Thoracic aorta (tissue), 2 donors: ENCODE measurements around the gene ATRNL1. TPM values are rescaled to one million over a fixed set of nuclear protein-coding genes. Genes with fewer than 3 reads are reported as not detected.

Experiments
- ATAC-seq: fragments of 150-250 bp; one replicate; pipeline ENCODE4 v1.8.0; 2017; ENCODE audit warnings: low read depth; ENCODE audit not compliant: insufficient number of reproducible peaks, low FRiP score
- DNase-seq: peaks from one replicate; pipeline ENCODE4 v3.0.0-alpha.2; 2020; ENCODE audit warnings: low spot score
- H3K27ac ChIP-seq, 2 donors: fragments of 200-600 bp; sonication (generic); 1 replicate in 1 of 2; 2 replicates in 1 of 2; pipeline ENCODE4 v1.5.1; 2016; ENCODE audit warnings: mild to moderate bottlenecking in 2 of 2, moderate library complexity in 2 of 2
- H3K27me3 ChIP-seq: fragments of 200-600 bp; sonication (generic); replicated peaks from 2 replicates; pipeline ENCODE4 v1.6.0; 2016; ENCODE audit warnings: mild to moderate bottlenecking; ENCODE audit not compliant: insufficient read depth
- H3K36me3 ChIP-seq: fragments of 200-600 bp; sonication (generic); one replicate; pipeline ENCODE4 v1.5.1; 2016
- H3K4me1 ChIP-seq, 2 donors: fragments of 200-600 bp; sonication (generic); 1 replicate in 1 of 2; 2 replicates in 1 of 2; pipeline versions ENCODE4 v1.5.1 to v1.6.0; 2016; ENCODE audit warnings: low read depth in 2 of 2, mild to moderate bottlenecking in 1 of 2; ENCODE audit not compliant: control insufficient read depth in 1 of 2
- H3K4me3 ChIP-seq: fragments of 200-600 bp; sonication (generic); 2 replicates; pipeline ENCODE4 v1.5.1; 2016; ENCODE audit warnings: mild to moderate bottlenecking
- H3K9me3 ChIP-seq: fragments of 200-600 bp; sonication (generic); 2 replicates; pipeline ENCODE4 v1.5.1; 2016
- CTCF ChIP-seq: fragments of 200-600 bp; sonication (generic); IDR thresholded peaks from one replicate; pipeline ENCODE4 v1.5.1; 2019; ENCODE audit warnings: antibody characterized with exemption
- total RNA-seq, 2 donors: library from RNA; depleted of rRNA; stranded (reverse); fragments of >200 nt; gene quantifications; one replicate each; pipeline versions ENCODE4 v1.1.0 to v1.2.3, GENCODE V29; 2016

Gene ATRNL1
- total RNA-seq, 2 donors from 2014 or later = 24.6 to 57.4 TPM

DNA sequence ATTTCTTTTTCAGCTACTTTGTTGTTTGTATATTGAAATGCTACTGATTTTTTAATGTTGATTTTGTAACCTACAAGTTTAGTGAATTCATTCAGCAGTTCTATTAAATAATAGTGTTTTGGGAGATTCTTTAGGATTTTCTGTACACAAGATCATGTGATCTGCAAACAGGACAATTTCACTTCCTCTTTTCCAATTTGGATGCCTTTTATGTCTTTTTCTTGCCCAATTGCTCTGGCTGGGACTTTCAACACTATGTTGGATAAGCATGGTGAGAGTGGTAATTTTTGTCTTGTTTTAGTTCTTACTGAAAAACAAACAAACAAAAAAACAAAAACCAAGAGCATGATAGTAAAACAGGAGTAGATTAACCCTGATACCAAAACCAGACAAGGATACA lies 316.2 kb downstream of the ATRNL1 start:
- no peaks in the 10 kb centered on the region for H3K9me3 ChIP-seq
- ATAC-seq = no peak

DNA sequence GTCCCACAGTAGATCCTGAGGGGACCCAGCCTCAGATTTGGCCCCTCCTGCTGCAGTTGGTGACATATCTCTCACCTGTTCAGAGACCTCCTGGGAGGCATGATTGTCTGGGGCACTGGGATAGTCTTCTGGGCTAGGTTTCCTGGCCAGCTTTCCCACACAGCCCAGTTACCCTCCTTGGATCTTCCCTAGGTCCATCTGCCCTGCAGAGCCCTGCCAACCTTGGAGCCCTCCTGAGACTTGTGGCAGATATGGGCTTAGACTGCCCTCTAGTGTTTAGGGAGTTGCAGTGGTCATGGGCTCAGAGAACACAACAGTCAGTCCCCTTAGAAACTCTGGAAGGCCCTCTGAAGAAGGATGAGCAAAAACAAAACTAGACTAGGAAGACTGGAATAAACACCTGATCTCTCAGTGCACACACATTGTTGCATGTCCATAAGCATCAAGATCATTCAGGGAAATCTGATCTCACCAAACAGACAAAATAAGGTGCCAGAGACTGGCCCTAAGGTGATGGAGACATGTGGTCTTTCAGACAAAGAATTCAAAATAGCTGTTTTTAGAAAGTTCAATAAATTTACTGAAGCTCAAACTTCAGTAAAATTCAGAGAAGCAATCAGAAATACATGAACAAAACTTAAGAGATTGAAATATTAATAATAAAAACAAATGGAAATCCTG lies 324.6 kb downstream of the ATRNL1 start:
- DNase-seq = no peak
- Histone ChIP-seq H3K27ac (no peak overlapping the region), H3K36me3 (no peaks in the 10 kb centered on the region), H3K4me3 (no peak overlapping the region), H3K27me3 (no peaks in the 10 kb centered on the region), H3K9me3 (no peaks in the 10 kb centered on the region), H3K4me1 (no peaks in the 10 kb centered on the region)
- no peak for TF ChIP-seq CTCF
- no peak for ATAC-seq

More for the DNA sequence above, 316.2 kb downstream of the ATRNL1 start:
- TF ChIP-seq CTCF = no peak
- no peaks in the 10 kb centered on the region for H3K36me3 ChIP-seq
- H3K27ac ChIP-seq = no peak overlapping the region
- H3K4me3 ChIP-seq = no peak overlapping the region
- no peaks in the 10 kb centered on the region for H3K4me1 ChIP-seq
- no peaks in the 10 kb centered on the region for H3K27me3 ChIP-seq
- no peak for DNase-seq

DNA sequence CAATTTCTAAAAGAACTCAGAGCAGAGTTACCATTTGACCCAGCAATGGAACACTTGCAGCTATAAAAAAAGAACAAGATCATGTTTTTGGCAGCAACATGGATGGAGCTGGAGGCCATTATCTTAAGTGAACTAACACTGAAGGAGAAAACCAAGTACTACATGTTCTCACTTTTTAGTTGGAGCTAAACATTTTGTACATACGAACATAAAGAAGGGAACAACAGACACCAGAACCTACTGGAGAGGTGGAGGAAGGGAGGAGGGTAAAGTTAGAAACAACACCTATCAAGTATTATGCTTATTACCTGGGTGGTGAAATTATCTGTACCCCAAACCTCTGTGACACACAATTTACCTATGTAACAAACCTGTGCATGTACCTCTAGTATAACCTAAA lies 329.5 kb downstream of the ATRNL1 start:
- no peaks in the 10 kb centered on the region for H3K27me3 ChIP-seq
- no peaks in the 10 kb centered on the region for H3K4me1 ChIP-seq
- no peak overlapping the region for H3K27ac ChIP-seq
- no peaks in the 10 kb centered on the region for H3K36me3 ChIP-seq
- DNase-seq (no peak), ATAC-seq (no peak)
- no peak overlapping the region for H3K4me3 ChIP-seq
- TF ChIP-seq CTCF = no peak
- H3K9me3 ChIP-seq = no peaks in the 10 kb centered on the region

GRCh38 chr10:115427611-115428010 lies 334.4 kb downstream of the ATRNL1 start:
- TF ChIP-seq CTCF = no peak
- no peak overlapping the region for H3K4me3 ChIP-seq
- DNase-seq (no peak), ATAC-seq (no peak)
- no peak overlapping the region for H3K27ac ChIP-seq
- no peaks in the 10 kb centered on the region for H3K9me3 ChIP-seq
- no peaks in the 10 kb centered on the region for H3K36me3 ChIP-seq
- H3K27me3 ChIP-seq = no peaks in the 10 kb centered on the region
- H3K4me1 ChIP-seq = no peaks in the 10 kb centered on the region

DNA sequence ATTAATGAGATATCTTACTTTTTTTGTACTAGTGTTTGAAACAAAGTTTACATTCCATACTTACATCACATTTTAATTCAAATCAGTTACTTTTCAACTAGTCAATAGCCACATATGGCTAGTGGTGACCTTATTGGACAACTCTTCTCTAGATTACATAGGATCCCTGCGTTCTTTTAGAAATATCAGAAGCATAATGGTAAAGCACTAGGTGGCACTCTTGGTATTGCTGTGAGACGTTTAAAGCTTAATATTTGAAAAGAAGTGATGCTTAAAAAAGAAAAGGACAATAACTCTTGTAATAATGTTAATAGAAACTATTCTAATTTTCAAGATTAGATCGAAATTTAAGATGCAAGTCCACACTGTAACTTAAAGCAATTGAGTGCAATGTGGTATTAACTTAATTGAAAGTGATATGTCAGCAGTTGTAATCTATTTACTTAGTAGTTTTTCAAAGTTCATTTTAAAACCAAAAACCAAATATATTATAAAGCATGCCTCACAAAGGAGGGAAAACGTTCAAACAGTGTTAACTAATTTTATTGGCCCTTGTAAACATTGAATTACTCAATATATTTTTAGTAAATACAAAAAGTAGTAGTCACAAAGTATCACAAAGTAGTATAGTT lies 339.1 kb downstream of the ATRNL1 start:
- no peak for TF ChIP-seq CTCF
- DNase-seq = no peak
- Histone ChIP-seq H3K27ac (no peak overlapping the region), H3K9me3 (no peaks in the 10 kb centered on the region), H3K36me3 (no peaks in the 10 kb centered on the region), H3K4me3 (no peak overlapping the region), H3K27me3 (no peaks in the 10 kb centered on the region), H3K4me1 (no peaks in the 10 kb centered on the region)
- no peak for ATAC-seq
